GM18909 (cell line): ENCODE measurements around the gene TMEM129.
"Not testable (repeated sequence)": the region's sequence is repeated elsewhere in the genome, so short reads cannot be mapped to it uniquely, and the experiment has no call there.

ENCODE experiments used
- ATAC-seq: cut with Tn5 transposase; IDR thresholded peaks from one replicate; pipeline ENCODE4 v1.9.1; 2021; ENCODE audit warnings: mild to moderate bottlenecking; ENCODE audit not compliant: unreplicated experiment, poor library complexity

The TMEM129 gene

GRCh38 chr4:1706358-1706757 is 14.8 kb downstream of the TMEM129 start:
- no peak for ATAC-seq

GRCh38 chr4:1705732-1706131 is 15.4 kb downstream of the TMEM129 start:
- no peak for ATAC-seq

DNA sequence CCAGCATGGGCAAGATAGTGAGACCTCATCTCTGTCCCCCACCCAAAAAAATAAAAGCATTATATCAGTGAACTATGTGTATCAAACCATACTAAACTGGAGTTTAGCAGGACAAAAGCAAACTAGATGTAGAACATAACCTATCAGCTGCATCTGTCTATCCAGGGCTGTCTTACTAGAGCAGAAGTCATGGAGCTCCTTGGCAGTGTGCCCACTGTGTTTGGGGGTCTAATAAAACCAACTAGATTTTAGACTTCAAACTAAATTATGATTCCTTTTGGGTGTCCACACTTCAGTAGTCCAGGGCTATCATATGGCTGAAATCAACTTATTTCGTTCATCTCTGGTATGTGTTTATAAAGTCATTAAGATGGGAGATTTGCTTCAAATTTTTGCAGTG is 17.3 kb downstream of the TMEM129 start:
- no peak for ATAC-seq

- ATAC-seq: not testable (repeated sequence)
Measured at GRCh38 chr4:1701671-1702070, 19.5 kb downstream of the TMEM129 start.

- no peak for ATAC-seq
Measured at GRCh38 chr4:1695913-1696312, 25.2 kb downstream of the TMEM129 start.

DNA sequence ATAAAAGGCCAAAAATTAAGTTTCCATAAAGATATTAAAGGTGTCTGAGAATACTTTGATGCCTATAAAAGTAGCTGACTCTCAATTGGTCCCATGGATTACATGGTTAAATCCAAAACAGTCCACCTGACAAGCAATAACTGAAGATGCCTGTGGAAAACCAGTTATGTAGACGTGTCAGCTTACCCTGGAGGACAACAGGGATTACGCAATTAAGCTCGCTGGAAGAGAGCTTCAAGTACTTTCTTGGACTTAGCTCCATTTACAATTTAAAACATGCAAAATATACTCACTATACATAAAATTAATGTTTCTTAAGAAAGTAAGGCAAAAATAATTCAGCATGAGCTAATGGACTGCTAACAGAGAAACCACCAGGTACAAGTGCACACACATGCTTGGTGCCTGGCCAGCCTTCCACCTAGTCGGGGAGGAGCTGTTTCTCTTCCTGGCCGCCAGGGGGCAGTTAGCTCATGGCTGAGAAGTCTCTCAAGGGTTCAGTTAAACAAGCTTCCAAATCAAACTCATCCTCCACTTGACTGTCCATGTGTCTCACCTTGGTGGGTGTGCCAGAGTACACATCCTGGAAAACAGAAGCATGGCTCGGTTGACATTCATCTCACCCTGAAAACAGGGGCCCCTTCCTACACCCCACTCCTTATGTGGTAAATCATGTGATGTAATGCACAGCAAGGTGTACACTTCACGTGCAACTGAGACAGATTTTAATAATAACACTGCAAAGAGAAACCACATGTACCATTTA is 27.8 kb downstream of the TMEM129 start:
- peak; percentile 76 for ATAC-seq

DNA sequence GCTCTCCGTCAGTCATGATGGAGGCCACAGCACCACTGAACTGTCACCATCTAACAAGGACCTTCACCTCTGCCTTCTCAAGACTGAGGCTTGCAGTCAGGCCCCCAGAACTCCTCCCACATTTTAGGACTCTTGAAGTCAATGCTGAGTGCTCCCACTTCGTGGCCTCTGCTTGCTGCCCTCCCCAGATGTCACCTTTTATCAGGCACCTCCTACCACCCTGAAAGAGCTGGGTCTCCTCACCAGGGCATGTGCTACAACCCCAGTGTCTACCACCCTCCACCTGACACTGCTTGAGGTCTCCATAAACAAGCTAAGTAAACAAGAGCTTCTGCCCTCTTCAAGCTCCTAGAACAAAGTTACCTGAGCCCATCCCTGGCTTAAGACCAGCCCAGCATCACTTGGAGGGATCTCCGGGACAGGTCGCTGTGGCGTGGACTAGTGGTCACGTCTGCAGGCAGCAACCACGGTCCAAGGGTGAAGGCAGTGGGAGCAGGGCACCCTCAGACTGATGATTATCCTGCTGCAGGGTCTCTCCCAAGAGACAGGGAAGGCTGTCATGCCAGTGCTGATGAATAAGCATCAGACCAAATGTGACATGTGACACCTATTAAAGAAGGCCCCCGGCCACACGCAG is 29.3 kb downstream of the TMEM129 start:
- no peak for ATAC-seq

GRCh38 chr4:1690698-1691097 is 30.4 kb downstream of the TMEM129 start:
- ATAC-seq: no peak

DNA sequence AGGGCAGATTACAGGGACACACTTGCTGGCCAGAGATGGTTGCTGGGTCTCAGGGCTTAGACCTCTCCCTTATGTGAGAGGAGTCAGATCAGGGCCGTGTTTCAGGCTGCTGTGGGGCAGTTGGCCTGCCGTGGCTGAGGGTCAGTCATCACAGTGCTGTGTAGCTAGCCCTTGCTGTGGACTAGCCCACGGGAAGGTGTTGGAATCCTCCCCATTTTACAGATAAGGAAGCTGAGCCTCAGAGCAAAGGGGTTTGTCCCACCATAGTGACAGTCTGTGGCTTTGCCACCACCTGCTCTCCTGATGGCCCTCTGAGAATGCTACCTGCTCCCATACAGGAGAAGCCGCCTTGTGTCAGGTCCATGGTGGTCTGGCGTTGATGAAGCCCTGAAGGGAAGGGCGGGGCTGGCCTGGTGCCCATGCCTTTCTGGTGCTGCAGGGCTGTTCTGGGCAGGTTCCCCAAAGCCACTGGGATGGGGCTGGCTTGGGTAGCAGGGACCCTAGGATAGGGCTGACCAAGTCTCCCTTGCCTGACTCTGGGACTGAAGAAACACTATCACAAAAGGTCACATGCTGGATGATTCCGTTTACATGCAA is 34.6 kb downstream of the TMEM129 start:
- ATAC-seq: no peak

- ATAC-seq: no peak
Measured at GRCh38 chr4:1685235-1686150, 35.6 kb downstream of the TMEM129 start.

DNA sequence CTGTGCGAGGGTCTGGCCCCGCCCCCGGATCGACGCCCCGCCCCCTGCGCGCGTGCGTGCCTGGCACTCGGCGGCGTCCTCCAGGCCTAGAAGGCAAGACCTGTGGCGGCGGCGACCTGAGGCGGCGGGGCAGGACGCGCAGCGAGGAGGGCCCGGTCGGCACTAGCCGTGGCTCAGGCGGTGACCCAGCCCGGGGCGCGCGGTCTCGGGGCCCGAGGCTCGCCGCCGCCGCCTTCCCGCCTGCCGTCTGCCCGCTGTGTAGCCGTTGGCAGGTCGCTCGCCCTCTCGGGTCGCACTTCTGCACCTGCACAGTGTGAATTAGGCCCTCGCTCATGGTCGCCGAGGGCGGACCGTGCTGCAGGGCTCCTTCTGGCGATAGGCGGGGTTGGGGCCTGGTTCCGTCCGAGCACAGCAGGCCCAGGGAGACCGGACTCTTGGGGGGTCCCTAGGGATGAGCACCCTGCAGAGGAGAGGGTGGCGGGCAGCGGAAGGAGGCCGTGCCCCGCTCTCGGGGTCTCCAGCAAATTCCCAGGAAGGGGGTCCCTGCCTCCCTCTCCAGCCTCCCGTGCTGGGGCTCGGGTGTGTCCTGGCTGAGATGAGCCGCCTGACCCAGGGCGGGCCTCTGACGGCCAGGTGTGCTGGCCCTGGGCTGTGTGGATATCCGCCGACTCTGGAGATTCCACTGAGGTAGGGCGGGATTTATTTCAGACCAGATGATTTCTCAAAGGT is 36.5 kb downstream of the TMEM129 start:
- ATAC-seq: no peak

GRCh38 chr4:1683736-1684505 is 37.2 kb downstream of the TMEM129 start, which contains the start of gene FAM53A:
Gene FAM53A, minus strand, starts transcription at chr4:1684313. Its CDS starts 15,572 bp downstream, at chr4:1668741.
- ATAC-seq: peak; percentile 88

DNA sequence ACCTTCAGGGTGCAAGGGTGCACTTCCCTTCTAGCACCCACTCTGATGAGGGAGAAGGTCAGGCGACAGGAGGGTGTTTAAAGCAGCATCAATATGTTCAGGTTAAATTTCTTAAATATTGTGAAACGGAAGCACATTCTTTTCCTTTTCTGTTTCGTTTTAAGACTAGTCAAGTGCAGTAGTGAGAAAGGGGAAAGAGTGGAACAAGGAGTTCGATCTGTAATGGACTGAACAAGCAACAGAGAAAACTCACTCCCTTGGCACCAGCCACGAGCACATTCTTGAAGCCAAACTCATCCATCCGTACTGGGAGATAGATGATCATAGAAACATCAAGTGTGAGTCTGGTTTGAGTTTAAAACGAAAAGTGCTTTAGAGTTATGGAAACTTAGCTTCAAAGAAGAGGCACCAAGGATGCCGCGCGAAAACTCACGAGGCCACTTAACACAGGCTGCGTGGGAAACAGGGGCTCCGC is 37.8 kb downstream of the TMEM129 start:
- ATAC-seq: no peak

GRCh38 chr4:1682860-1683259 is 38.3 kb downstream of the TMEM129 start:
- ATAC-seq: no peak

GRCh38 chr4:1678244-1678643 is 42.9 kb downstream of the TMEM129 start:
- ATAC-seq: no peak

- no peak for ATAC-seq
Measured at GRCh38 chr4:1676605-1677525, 44.3 kb downstream of the TMEM129 start.

DNA sequence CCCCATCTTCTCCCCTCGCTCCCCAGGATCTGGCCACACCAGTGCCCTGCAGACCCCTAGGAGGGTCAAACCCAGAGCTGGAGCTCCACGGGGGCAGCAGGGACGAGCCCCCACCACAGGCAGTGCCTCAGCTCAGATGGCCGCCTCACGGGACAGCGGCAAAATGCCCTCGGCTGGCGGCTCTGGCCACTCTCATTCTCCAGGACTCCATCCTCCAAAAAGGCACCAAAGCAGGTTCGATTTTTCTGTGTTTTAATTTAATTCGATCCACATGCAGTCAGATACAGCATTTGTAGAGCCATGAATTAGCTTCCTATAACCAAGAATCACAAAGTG is 45.4 kb downstream of the TMEM129 start:
- ATAC-seq: no peak
